SK-N-SH (cell line): ENCODE data around the gene ZNF470. TPM values are rescaled to one million over a fixed set of nuclear protein-coding genes. Genes with fewer than 3 reads are reported as not detected.

Source experiments
- CTCF ChIA-PET: fragments of 300-600, 350-600 bp; formaldehyde crosslinking; extraction: SDS; loops from one replicate; lab custom pipeline; 2021; lab: Yijun Ruan, JAX
- POLR2A ChIA-PET: fragments of 350-600 bp; sonication (Branson Sonifier 250); formaldehyde crosslinking; extraction: SDS; loops from one replicate; lab custom pipeline; 2020; ENCODE audit warnings: antibody characterized with exemption, inconsistent platforms; lab: Yijun Ruan, JAX
- DNase-seq: peaks from one replicate; pipeline ENCODE4 v3.0.0; 2012
- H2AFZ ChIP-seq: fragments of 200-600 bp; sonication (generic); 2 replicates; pipeline ENCODE4 v1.8.1; 2016; ENCODE audit warnings: antibody characterized with exemption, mild to moderate bottlenecking, low read depth
- H3F3A ChIP-seq: fragments of 200-600 bp; sonication (generic); replicated peaks from 2 replicates; pipeline ENCODE3; 2016; ENCODE audit warnings: antibody characterized with exemption, mild to moderate bottlenecking; ENCODE audit not compliant: insufficient read depth
- H3K27ac ChIP-seq, 2 experiments: fragments of 200-500 bp in 1 of 2; fragments of 200-600 bp in 1 of 2; sonication (Bioruptor generic) in 1 of 2; sonication (generic), shearing (Covaris generic) in 1 of 2; 2 replicates each; pipeline versions ENCODE4 v1.5.1 to v1.6.1; 2014 to 2016; ENCODE audit warnings: low read depth in 2 of 2, inconsistent platforms in 1 of 2, low read length in 1 of 2, mild to moderate bottlenecking in 1 of 2, mixed read lengths in 1 of 2
- H3K27me3 ChIP-seq: fragments of 200-600 bp; sonication (generic), shearing (Covaris generic); 2 replicates; pipeline ENCODE4 v1.6.1; 2016; ENCODE audit warnings: mixed run types; ENCODE audit not compliant: insufficient read depth
- H3K36me3 ChIP-seq, 2 experiments: fragments of 200-500 bp in 1 of 2; fragments of 200-600 bp in 1 of 2; sonication (Bioruptor generic) in 1 of 2; sonication (generic) in 1 of 2; replicated peaks in 1 of 2; 2 replicates each; pipeline versions ENCODE3 to v1.5.1; 2014 to 2016; ENCODE audit warnings: low read length in 1 of 2, mild to moderate bottlenecking in 1 of 2; ENCODE audit not compliant: insufficient read depth in 2 of 2, control insufficient read depth in 1 of 2
- H3K4me1 ChIP-seq, 2 experiments: fragments of 200-500 bp in 1 of 2; fragments of 200-600 bp in 1 of 2; sonication (Bioruptor generic) in 1 of 2; sonication (generic), shearing (Covaris generic) in 1 of 2; 2 replicates each; pipeline versions ENCODE4 v1.5.1 to v1.6.1; 2014 to 2016; ENCODE audit warnings: low read depth in 1 of 2, low read length in 1 of 2, mixed run types in 1 of 2; ENCODE audit not compliant: insufficient read depth in 2 of 2, control insufficient read depth in 1 of 2
- H3K4me2 ChIP-seq: fragments of 200-600 bp; sonication (generic), shearing (Covaris generic); 2 replicates; pipeline ENCODE4 v1.6.1; 2017; ENCODE audit warnings: mixed run types
- H3K4me3 ChIP-seq, 2 experiments: fragments of 200-500 bp in 1 of 2; fragments of 200-600 bp in 1 of 2; sonication (Bioruptor generic) in 1 of 2; sonication (generic), shearing (Covaris generic) in 1 of 2; 2 replicates each; pipeline versions ENCODE4 v1.5.1 to v1.8.1; 2014 to 2016; ENCODE audit warnings: low read depth in 2 of 2, inconsistent platforms in 1 of 2, low read length in 1 of 2, mild to moderate bottlenecking in 1 of 2, mixed read lengths in 1 of 2, moderate library complexity in 1 of 2
- H3K79me2 ChIP-seq: fragments of 200-600 bp; sonication (generic); 2 replicates; pipeline ENCODE4 v1.8.1; 2017; ENCODE audit warnings: mild to moderate bottlenecking; ENCODE audit not compliant: insufficient read depth
- H3K9ac ChIP-seq: fragments of 200-600 bp; sonication (generic); 2 replicates; pipeline ENCODE4 v1.6.1; 2017; ENCODE audit warnings: mixed run types
- H3K9me2 ChIP-seq: fragments of 200-600 bp; sonication (generic); 2 replicates; pipeline ENCODE4 v1.6.1; 2017; ENCODE audit warnings: mixed run types
- H3K9me3 ChIP-seq: fragments of 200-600 bp; sonication (generic); 2 replicates; pipeline ENCODE4 v1.6.1; 2017; ENCODE audit warnings: mixed run types, mild to moderate bottlenecking, moderate library complexity
- H4K20me1 ChIP-seq: fragments of 200-600 bp; sonication (generic); 2 replicates; pipeline ENCODE4 v1.6.1; 2017; ENCODE audit warnings: mild to moderate bottlenecking, mixed run types; ENCODE audit not compliant: insufficient read depth
- CHD2 ChIP-seq: fragments of 150-350 bp; IDR thresholded peaks from 2 replicates; pipeline ENCODE4 v1.6.1; 2018; ENCODE audit warnings: low read length; ENCODE audit not compliant: partially characterized antibody
- CTCF ChIP-seq: fragments of 200-600 bp; sonication (generic); IDR thresholded peaks from 2 replicates; pipeline ENCODE4 v1.6.1; 2017; ENCODE audit warnings: antibody characterized with exemption, mild to moderate bottlenecking, moderate library complexity
- EP300 ChIP-seq, 2 experiments: IDR thresholded peaks; 2 replicates each; pipeline versions ENCODE4 v1.4.0 to v1.6.1; 2012; ENCODE audit warnings: borderline replicate concordance in 1 of 2, low read depth in 1 of 2, low read length in 1 of 2
- FOSL2 ChIP-seq: IDR thresholded peaks from 2 replicates; pipeline ENCODE4 v1.4.0; 2012; ENCODE audit warnings: low read depth, mild to moderate bottlenecking, moderate library complexity, borderline replicate concordance
- FOXM1 ChIP-seq: IDR thresholded peaks from 2 replicates; pipeline ENCODE4 v1.4.0; 2012; ENCODE audit warnings: low read depth, mild to moderate bottlenecking
- MXI1 ChIP-seq: IDR thresholded peaks from 2 replicates; pipeline ENCODE4 v1.6.1; 2012; ENCODE audit warnings: mild to moderate bottlenecking, low read depth, low read length, improper control_type of control experiment
- NFIC ChIP-seq: IDR thresholded peaks from 2 replicates; pipeline ENCODE4 v1.4.0; 2012; ENCODE audit warnings: borderline replicate concordance
- NRF1 ChIP-seq: IDR thresholded peaks from 2 replicates; pipeline ENCODE4 v1.6.1; 2012; ENCODE audit warnings: low read depth, mild to moderate bottlenecking, low read length
- RCOR1 ChIP-seq: fragments of 150-350 bp; IDR thresholded peaks from 2 replicates; pipeline ENCODE4 v1.6.1; 2017; ENCODE audit warnings: antibody characterized with exemption, low read length
- RXRA ChIP-seq: IDR thresholded peaks from 2 replicates; pipeline ENCODE4 v1.4.0; 2012; ENCODE audit warnings: low read depth, mild to moderate bottlenecking, borderline replicate concordance
- SMC3 ChIP-seq: IDR thresholded peaks from 2 replicates; pipeline ENCODE4 v1.6.1; 2012; ENCODE audit warnings: low read depth, low read length, improper control_type of control experiment
- TAF1 ChIP-seq: IDR thresholded peaks from 2 replicates; pipeline ENCODE4 v1.6.1; 2012; ENCODE audit warnings: low read depth, mild to moderate bottlenecking, low read length, moderate library complexity, borderline replicate concordance
- TCF12 ChIP-seq: IDR thresholded peaks from 2 replicates; pipeline ENCODE4 v1.4.0; 2012
- TEAD4 ChIP-seq: IDR thresholded peaks from 2 replicates; pipeline ENCODE4 v1.4.0; 2012; ENCODE audit warnings: mild to moderate bottlenecking, borderline replicate concordance; ENCODE audit not compliant: insufficient read depth
- USF1 ChIP-seq: IDR thresholded peaks from 2 replicates; pipeline ENCODE4 v1.4.0; 2012; ENCODE audit warnings: low read depth, borderline replicate concordance
- ZBTB33 ChIP-seq: IDR thresholded peaks from 2 replicates; pipeline ENCODE4 v1.4.0; 2012; ENCODE audit warnings: low read depth, borderline replicate concordance
- WGBS: methylation state at CpG from one replicate; pipeline ENCODE4 v1.1.6; 2017; ENCODE audit warnings: low lambda C conversion rate; 5-methylcytosine and 5-hydroxymethylcytosine counted together
- polyA plus RNA-seq, 3 experiments: library from polyadenylated mRNA; depleted of rRNA; stranded (reverse); fragments of >200 nt; gene quantifications; 2 replicates each; pipeline ENCODE4 v1.2.3, GENCODE V29; 2012
- TF ChIP-seq, protein P1 (sequence below): IDR thresholded peaks from 2 replicates; pipeline ENCODE4 v1.4.0; 2012; ENCODE audit warnings: low read depth
- TF ChIP-seq, protein P2 (sequence below): IDR thresholded peaks from 2 replicates; pipeline ENCODE4; 2012
- TF ChIP-seq, protein P3 (sequence below): fragments of 150-350 bp; IDR thresholded peaks from 2 replicates; pipeline ENCODE4 v1.6.1; 2017; ENCODE audit warnings: antibody characterized with exemption, low read length, low read depth, borderline replicate concordance
- TF ChIP-seq, protein P4 (sequence below): fragments of 150-350 bp; IDR thresholded peaks from 2 replicates; pipeline ENCODE4 v1.6.1; 2016; ENCODE audit warnings: mild to moderate bottlenecking, low read depth, low read length

The ZNF470 gene
- polyA plus RNA-seq, 1 of the 3 experiments (the other 2 are of a cell fraction) = 2.5 TPM

- H3K9me2 ChIP-seq = no peaks in the 10 kb centered on the region
- H3K36me3 ChIP-seq = peaks cover 6 to 19% of the 10 kb centered on the region in 2 experiments
- peak overlapping the region; percentile 85; the same call in 1 of the 2 replicates for H2AFZ ChIP-seq
- peaks cover 10% of the 10 kb centered on the region; the same call in 1 of the 2 replicates for H3K9me3 ChIP-seq
- CTCF ChIA-PET = no interaction called here
- H3K4me3 ChIP-seq = peak overlapping the region; percentile 56 to 95
- no peak for DNase-seq
- 0 out of 2 replicates have a peak, but pooled peaks have one; percentile 25 for TF ChIP-seq MXI1
- no peak for TF ChIP-seq SMC3
- WGBS = 3% methylated on average over 4 of the region's 4 CpGs
- peaks cover 51% of the 10 kb centered on the region for H3K79me2 ChIP-seq
- H3K27me3 ChIP-seq = no peaks in the 10 kb centered on the region
- peak overlapping the region; percentile 79 for H3K9ac ChIP-seq
- no peaks in the 10 kb centered on the region for H3F3A ChIP-seq
- no peaks in the 10 kb centered on the region for H4K20me1 ChIP-seq
- peak overlapping the region in 1 of 2 experiments; percentile 29; a peak in 1 of 4 replicates for H3K27ac ChIP-seq
- POLR2A ChIA-PET = no interaction called here
- H3K4me1 ChIP-seq = peaks cover 0 to 5% of the 10 kb centered on the region in 2 experiments; a peak in 1 of 4 replicates
- peak overlapping the region; percentile 83 for H3K4me2 ChIP-seq
Measured at GRCh38 chr19:56595548-56595899, 28.3 kb downstream of the ZNF470 start.

GRCh38 chr19:56596676-56597075 is 29.4 kb downstream of the ZNF470 start:
- no peaks in the 10 kb centered on the region for H3K27me3 ChIP-seq
- no peaks in the 10 kb centered on the region for H3K9me2 ChIP-seq
- no peaks in the 10 kb centered on the region for H3F3A ChIP-seq
- CTCF ChIA-PET = no interaction called here
- H3K4me3 ChIP-seq = peak overlapping the region in 1 of 2 experiments; percentile 6; a peak in 1 of 4 replicates
- H3K4me1 ChIP-seq = peaks cover 0 to 5% of the 10 kb centered on the region in 2 experiments; a peak in 1 of 4 replicates
- no peak overlapping the region for H3K9ac ChIP-seq
- H3K79me2 ChIP-seq = peaks cover 62% of the 10 kb centered on the region
- H2AFZ ChIP-seq = no peak overlapping the region
- H3K4me2 ChIP-seq = peak overlapping the region; percentile 83; the same call in 1 of the 2 replicates
- no peak overlapping the region for H3K27ac ChIP-seq
- DNase-seq = no peak
- H3K36me3 ChIP-seq = peaks cover 14 to 30% of the 10 kb centered on the region in 2 experiments
- H3K9me3 ChIP-seq = peaks cover 10% of the 10 kb centered on the region; the same call in 1 of the 2 replicates
- no peaks in the 10 kb centered on the region for H4K20me1 ChIP-seq
- WGBS = 85% methylated on average over 4 of the region's 4 CpGs
- POLR2A ChIA-PET = no interaction called here
- TF ChIP-seq, protein P1, sequence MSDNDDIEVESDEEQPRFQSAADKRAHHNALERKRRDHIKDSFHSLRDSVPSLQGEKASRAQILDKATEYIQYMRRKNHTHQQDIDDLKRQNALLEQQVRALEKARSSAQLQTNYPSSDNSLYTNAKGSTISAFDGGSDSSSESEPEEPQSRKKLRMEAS = no peak
- TF ChIP-seq NRF1 = no peak
- TF ChIP-seq, protein P2, sequence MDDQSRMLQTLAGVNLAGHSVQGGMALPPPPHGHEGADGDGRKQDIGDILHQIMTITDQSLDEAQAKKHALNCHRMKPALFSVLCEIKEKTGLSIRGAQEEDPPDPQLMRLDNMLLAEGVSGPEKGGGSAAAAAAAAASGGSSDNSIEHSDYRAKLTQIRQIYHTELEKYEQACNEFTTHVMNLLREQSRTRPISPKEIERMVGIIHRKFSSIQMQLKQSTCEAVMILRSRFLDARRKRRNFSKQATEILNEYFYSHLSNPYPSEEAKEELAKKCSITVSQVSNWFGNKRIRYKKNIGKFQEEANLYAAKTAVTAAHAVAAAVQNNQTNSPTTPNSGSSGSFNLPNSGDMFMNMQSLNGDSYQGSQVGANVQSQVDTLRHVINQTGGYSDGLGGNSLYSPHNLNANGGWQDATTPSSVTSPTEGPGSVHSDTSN = no peak
- TF ChIP-seq ZBTB33 = no peak
- TF ChIP-seq NFIC = no peak
- TF ChIP-seq CHD2 = no peak
- TF ChIP-seq FOXM1 = no peak
- TF ChIP-seq RXRA = no peak
- no peak for TF ChIP-seq TAF1
- TF ChIP-seq EP300 (IDR thresholded peaks at IDR 0.05; ENCODE audit: borderline replicate concordance in 1 of 2, low read depth in 1 of 2, low read length in 1 of 2) = no peak
- TF ChIP-seq RCOR1 = no peak
- no peak for TF ChIP-seq TCF12
- TF ChIP-seq, protein P3, sequence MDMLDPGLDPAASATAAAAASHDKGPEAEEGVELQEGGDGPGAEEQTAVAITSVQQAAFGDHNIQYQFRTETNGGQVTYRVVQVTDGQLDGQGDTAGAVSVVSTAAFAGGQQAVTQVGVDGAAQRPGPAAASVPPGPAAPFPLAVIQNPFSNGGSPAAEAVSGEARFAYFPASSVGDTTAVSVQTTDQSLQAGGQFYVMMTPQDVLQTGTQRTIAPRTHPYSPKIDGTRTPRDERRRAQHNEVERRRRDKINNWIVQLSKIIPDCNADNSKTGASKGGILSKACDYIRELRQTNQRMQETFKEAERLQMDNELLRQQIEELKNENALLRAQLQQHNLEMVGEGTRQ = no peak
- no peak for TF ChIP-seq FOSL2
- TF ChIP-seq CTCF = no peak
- TF ChIP-seq TEAD4 = no peak
- TF ChIP-seq, protein P4, sequence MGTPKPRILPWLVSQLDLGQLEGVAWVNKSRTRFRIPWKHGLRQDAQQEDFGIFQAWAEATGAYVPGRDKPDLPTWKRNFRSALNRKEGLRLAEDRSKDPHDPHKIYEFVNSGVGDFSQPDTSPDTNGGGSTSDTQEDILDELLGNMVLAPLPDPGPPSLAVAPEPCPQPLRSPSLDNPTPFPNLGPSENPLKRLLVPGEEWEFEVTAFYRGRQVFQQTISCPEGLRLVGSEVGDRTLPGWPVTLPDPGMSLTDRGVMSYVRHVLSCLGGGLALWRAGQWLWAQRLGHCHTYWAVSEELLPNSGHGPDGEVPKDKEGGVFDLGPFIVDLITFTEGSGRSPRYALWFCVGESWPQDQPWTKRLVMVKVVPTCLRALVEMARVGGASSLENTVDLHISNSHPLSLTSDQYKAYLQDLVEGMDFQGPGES = no peak
- no peak for TF ChIP-seq USF1
